ENCODE results near the gene PDK2. TPM values are rescaled to one million over a fixed set of nuclear protein-coding genes. Genes with fewer than 3 reads are reported as not detected.
A peak's percentile ranks its signal among the peaks of the same experiment; 100 is the strongest.

PDK2 gene
- total RNA-seq, 4 donors from 2014 or later: 111 to 335 (median 124) TPM

DNA sequence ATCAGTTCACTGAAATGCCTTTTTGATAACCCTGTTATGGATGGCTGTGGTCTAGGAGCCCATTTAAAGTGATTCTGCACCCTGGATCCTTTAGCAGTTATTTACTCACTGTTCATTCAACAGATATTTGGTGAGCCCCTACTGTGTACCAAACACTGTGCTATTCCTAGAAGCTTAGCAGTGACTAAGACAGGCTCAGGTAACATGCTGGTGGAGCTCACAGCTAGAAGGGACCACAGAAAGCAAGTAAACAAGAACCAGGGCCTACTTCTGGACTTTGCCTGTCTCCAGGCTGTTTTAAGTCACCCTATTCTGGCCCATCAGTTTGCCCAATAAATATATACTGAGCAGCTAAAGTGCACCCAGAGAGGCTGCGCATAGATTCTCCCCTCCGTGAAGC is 28.2 kb upstream of the PDK2 start:
- peaks cover 0 to 21% of the 10 kb centered on the region in 2 donors for H3K36me3 ChIP-seq
- H3K4me3 ChIP-seq: no peak overlapping the region
- H3K27me3 ChIP-seq: no peaks in the 10 kb centered on the region
- H3K4me1 ChIP-seq: peaks cover 59 to 65% of the 10 kb centered on the region in 2 donors
- intact Hi-C loops (cut with DNase I; ENCODE audit: low total_unique reads): no loop called here
- TF ChIP-seq CTCF (IDR thresholded peaks at IDR 0.05 in 4 of 5, conservative IDR thresholded peaks at IDR 0.05 in 1 of 5) (no peak), POLR2A (IDR thresholded peaks at IDR 0.05) (peak in 1 of 2 donors; percentile 48)
- peak overlapping the region; percentile 91 to 96 (median 92) for H3K27ac ChIP-seq
- H3K9me3 ChIP-seq: no peaks in the 10 kb centered on the region
- in situ Hi-C loops (cut with MboI; ENCODE audit: low sequenced_read_pairs in 4 of 4): no loop called here
- ATAC-seq: peak; percentile 86 to 94
- DNase-seq: peak; percentile 50 to 55

DNA sequence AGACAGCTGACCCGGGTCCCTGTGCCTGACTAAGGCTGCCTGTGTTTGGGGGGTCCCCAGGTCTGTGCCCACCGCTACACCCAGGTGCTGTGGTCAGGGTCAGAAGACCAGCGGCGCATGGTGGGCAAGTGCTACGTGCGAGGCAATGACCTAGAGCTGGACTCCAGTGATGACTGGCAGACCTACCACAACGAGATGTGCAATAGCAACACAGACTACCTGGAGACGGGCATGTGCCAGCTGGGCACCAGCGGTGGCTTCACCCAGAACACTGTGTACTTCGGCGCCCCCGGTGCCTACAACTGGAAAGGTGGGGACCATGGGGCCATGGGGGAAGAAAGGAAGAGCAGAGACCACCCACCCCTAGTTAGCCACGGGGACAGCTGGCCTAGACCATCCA is 27.2 kb upstream of the PDK2 start:
- Histone ChIP-seq H3K4me3 (no peak overlapping the region), H3K4me1 (peaks cover 49 to 55% of the 10 kb centered on the region in 2 donors), H3K27ac (peak overlapping the region; percentile 91 to 96 (median 92)), H3K36me3 (peaks cover 0 to 23% of the 10 kb centered on the region in 2 donors), H3K27me3 (no peaks in the 10 kb centered on the region), H3K9me3 (no peaks in the 10 kb centered on the region)
- ATAC-seq (peak; percentile 26 to 47), DNase-seq (peak in 1 of 2 donors; percentile 50)
- in situ Hi-C loops (cut with MboI; ENCODE audit: low sequenced_read_pairs in 4 of 4) (no loop called here), intact Hi-C loops (cut with DNase I; ENCODE audit: low total_unique reads) (no loop called here)
- TF ChIP-seq POLR2A (IDR thresholded peaks at IDR 0.05) (no peak), CTCF (IDR thresholded peaks at IDR 0.05 in 4 of 5, conservative IDR thresholded peaks at IDR 0.05 in 1 of 5) (no peak)

GRCh38 chr17:50070908-50071680 is 24.1 kb upstream of the PDK2 start:
- in situ Hi-C loops (cut with MboI; ENCODE audit: low sequenced_read_pairs in 4 of 4): no loop called here
- TF ChIP-seq CTCF (IDR thresholded peaks at IDR 0.05 in 4 of 5, conservative IDR thresholded peaks at IDR 0.05 in 1 of 5) (no peak), POLR2A (IDR thresholded peaks at IDR 0.05) (no peak)
- DNase-seq: no peak

DNA sequence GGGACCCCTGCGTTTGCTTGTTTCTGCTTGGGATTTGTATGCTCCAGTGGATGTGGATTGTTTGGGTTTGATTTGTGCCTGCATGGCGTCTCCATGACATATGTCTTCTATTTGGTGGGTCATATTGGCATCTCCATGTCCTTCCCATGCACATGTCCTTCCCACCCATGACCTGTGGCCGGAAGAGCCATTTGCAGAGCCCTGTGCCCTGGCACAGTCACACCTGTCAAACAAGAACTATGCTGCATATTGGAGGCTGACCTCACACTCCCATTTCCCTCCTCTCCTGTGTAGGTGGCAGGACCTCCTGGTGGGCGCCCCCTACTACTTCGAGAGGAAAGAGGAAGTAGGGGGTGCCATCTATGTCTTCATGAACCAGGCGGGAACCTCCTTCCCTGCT is 23.5 kb upstream of the PDK2 start:
- ATAC-seq: no peak
- no peaks in the 10 kb centered on the region for H3K9me3 ChIP-seq
- no peak overlapping the region for H3K27ac ChIP-seq
- peaks cover 16 to 19% of the 10 kb centered on the region in 2 donors for H3K4me1 ChIP-seq
- no peak for DNase-seq
- no peaks in the 10 kb centered on the region for H3K27me3 ChIP-seq
- peaks cover 0 to 44% of the 10 kb centered on the region in 2 donors for H3K36me3 ChIP-seq
- in situ Hi-C loops (cut with MboI; ENCODE audit: low sequenced_read_pairs in 4 of 4): no loop called here
- intact Hi-C loops (cut with DNase I; ENCODE audit: low total_unique reads): no loop called here
- TF ChIP-seq POLR2A (IDR thresholded peaks at IDR 0.05): no peak
- no peak for TF ChIP-seq CTCF (IDR thresholded peaks at IDR 0.05 in 4 of 5, conservative IDR thresholded peaks at IDR 0.05 in 1 of 5)
- H3K4me3 ChIP-seq: no peak overlapping the region

More at GRCh38 chr17:50070908-50071680, 24.1 kb upstream of the PDK2 start:
- H3K4me1 ChIP-seq: peaks cover 22 to 25% of the 10 kb centered on the region in 2 donors
- H3K4me3 ChIP-seq: no peak overlapping the region
- no peak overlapping the region for H3K27ac ChIP-seq
- peaks cover 0 to 44% of the 10 kb centered on the region in 2 donors for H3K36me3 ChIP-seq
- no peaks in the 10 kb centered on the region for H3K27me3 ChIP-seq
- intact Hi-C loops (cut with DNase I; ENCODE audit: low total_unique reads): no loop called here
- H3K9me3 ChIP-seq: no peaks in the 10 kb centered on the region
- no peak for ATAC-seq
